K562 (cell line): Measurements from ENCODE around the gene CHPF. TPM values are rescaled to one million over a fixed set of nuclear protein-coding genes. Genes with fewer than 3 reads are reported as not detected.

Source experiments
- ARID4B ChIP-seq: sonication (generic); formaldehyde crosslinking; IDR thresholded peaks from 2 replicates; pipeline ENCODE4 v1.8.0; 2022; ENCODE audit warnings: mild to moderate bottlenecking, missing genetic modification reagents
- ATF6 ChIP-seq: sonication (generic); formaldehyde crosslinking; IDR thresholded peaks from 2 replicates; pipeline ENCODE4 v1.4.0; 2020; ENCODE audit warnings: mild to moderate bottlenecking, missing genetic modification reagents
- CC2D1A ChIP-seq: fragments of 450-650 bp; IDR thresholded peaks from 2 replicates; pipeline ENCODE4 v1.6.1; 2017; ENCODE audit warnings: mild to moderate bottlenecking
- E2F6 ChIP-seq, 2 experiments: IDR thresholded peaks; 2 replicates each; pipeline ENCODE4 v1.6.1; 2011; ENCODE audit warnings: borderline replicate concordance in 1 of 2, control low read depth in 1 of 2, low read depth in 1 of 2, low read length in 1 of 2, mild to moderate bottlenecking in 1 of 2, mixed read lengths in 1 of 2, moderate library complexity in 1 of 2; ENCODE audit not compliant: insufficient read depth in 1 of 2, insufficient read length in 1 of 2, poor library complexity in 1 of 2, severe bottlenecking in 1 of 2; ENCODE audit errors: extremely low read depth in 1 of 2
- ETV1 ChIP-seq: fragments of 450-650 bp; conservative IDR thresholded peaks from 2 replicates; pipeline ENCODE4 v1.6.1; 2016; ENCODE audit warnings: missing genetic modification characterization, control low read depth, low read depth, missing compliant biosample characterization
- KDM2B ChIP-seq: fragments of 250-450 bp; sonication (Bioruptor Pico); IDR thresholded peaks from 2 replicates; pipeline ENCODE4 v1.8.0; 2021; ENCODE audit warnings: mild to moderate bottlenecking, moderate library complexity
- LEF1 ChIP-seq: fragments of 450-650 bp; IDR thresholded peaks from 2 replicates; pipeline ENCODE4 v1.6.1; 2016; ENCODE audit warnings: mild to moderate bottlenecking
- NCOA1 ChIP-seq: fragments of 450-650 bp; IDR thresholded peaks from 2 replicates; pipeline ENCODE4 v1.6.1; 2016; ENCODE audit warnings: low read depth
- PHF8 ChIP-seq: fragments of 200-600 bp; sonication (generic); IDR thresholded peaks from 2 replicates; pipeline ENCODE4 v1.6.1; 2012; ENCODE audit warnings: mixed run types, mild to moderate bottlenecking, inconsistent platforms, low read length, moderate library complexity, borderline replicate concordance
- POLR2A ChIP-seq: fragments of 450-650 bp; conservative IDR thresholded peaks from 2 replicates; pipeline ENCODE4 v1.6.1; 2016
- POLR2G ChIP-seq: fragments of 200-400 bp; formaldehyde crosslinking; IDR thresholded peaks from 2 replicates; pipeline ENCODE4 v1.6.1; 2017; ENCODE audit warnings: low read depth, mild to moderate bottlenecking, antibody characterized with exemption, low read length, moderate library complexity
- RBFOX2 ChIP-seq: fragments of 200-400 bp; formaldehyde crosslinking; IDR thresholded peaks from 2 replicates; pipeline ENCODE4 v1.6.1; 2017; ENCODE audit warnings: low read depth, mild to moderate bottlenecking, low read length, moderate library complexity
- SAP30 ChIP-seq: fragments of 200-600 bp; sonication (generic); IDR thresholded peaks from 2 replicates; pipeline ENCODE4 v1.6.1; 2012; ENCODE audit warnings: borderline replicate concordance, low read depth, mild to moderate bottlenecking, moderate library complexity, low read length, control low read depth, inconsistent platforms; ENCODE audit not compliant: insufficient read depth, poor library complexity, severe bottlenecking
- SMARCB1 ChIP-seq: IDR thresholded peaks from 2 replicates; pipeline ENCODE4 v1.6.1; 2011; ENCODE audit warnings: improper control_type of control experiment, low read depth; ENCODE audit not compliant: insufficient read length
- SUPT5H ChIP-seq: fragments of 450-650 bp; IDR thresholded peaks from 2 replicates; pipeline ENCODE4 v1.6.1; 2016
- UBTF ChIP-seq, 2 experiments: IDR thresholded peaks; 2 replicates each; pipeline ENCODE4 v1.6.1; 2012; ENCODE audit warnings: improper control_type of control experiment in 2 of 2, low read depth in 2 of 2, low read length in 2 of 2, borderline replicate concordance in 1 of 2
- ZNF507 ChIP-seq: conservative IDR thresholded peaks from 2 replicates; pipeline ENCODE4 v1.6.1; 2017; ENCODE audit warnings: missing genetic modification characterization, missing compliant biosample characterization
- polyA plus RNA-seq, 8 experiments: library from polyadenylated mRNA; depleted of rRNA in 4 of 8; stranded (reverse) in 5 of 8; unstranded in 3 of 8; fragments of >200 nt; fragmentation: Nextera tagmentation in 2 of 8; fragmentation: Illumina TruSeq in 1 of 8; extraction: Ambion mirVana in 2 of 8; extraction: Trizol in 1 of 8; gene quantifications; 2 replicates each; pipeline versions ENCODE4 v1.2.1 to v1.2.3, GENCODE V29; 2011 to 2014; ENCODE audit warnings: inconsistent platforms in 1 of 8, missing spikeins in 1 of 8
- total RNA-seq, 7 experiments: library from RNA; depleted of rRNA in 6 of 7; stranded (reverse); fragments of >200 nt in 6 of 7; fragmentation: Illumina TruSeq in 2 of 7; extraction: Trizol in 2 of 7; gene quantifications; 2 replicates each; pipeline versions ENCODE4 v1.2.1 to v1.2.3, GENCODE V29; 2011 to 2021; ENCODE audit warnings: low replicate concordance in 1 of 7

The CHPF gene
- total and polyA plus RNA-seq, 9 of the 15 experiments (the other 6 are each of a cell fraction or from before 2014, with no cell fraction given) = 0.15 to 57.2 (median 7.9) TPM

- TF ChIP-seq ATF6 (CRISPR knock-in tag) = 0 out of 2 replicates have a peak, but pooled peaks have one; percentile 74
- TF ChIP-seq SAP30 = peak; percentile 39
- TF ChIP-seq E2F6 (IDR thresholded peaks at IDR 0.05; ENCODE audit: borderline replicate concordance in 1 of 2, extremely low read depth in 1 of 2, insufficient read depth in 1 of 2, insufficient read length in 1 of 2, low read depth in 1 of 2, low read length in 1 of 2, poor library complexity in 1 of 2, severe bottlenecking in 1 of 2) = peak in 1 of 2 experiments; percentile 53
- TF ChIP-seq SUPT5H = 0 out of 2 replicates have a peak, but pooled peaks have one; percentile 16
- 0 out of 2 replicates have a peak, but pooled peaks have one; percentile 45 for TF ChIP-seq POLR2A
- no peak for TF ChIP-seq SMARCB1
- no peak for TF ChIP-seq KDM2B (CRISPR knock-in tag)
- TF ChIP-seq ARID4B (CRISPR knock-in tag) = no peak
- TF ChIP-seq POLR2G = peak; percentile 84
- TF ChIP-seq LEF1 = no peak
- 0 out of 2 replicates have a peak, but pooled peaks have one; percentile 12 for TF ChIP-seq NCOA1
- TF ChIP-seq UBTF (IDR thresholded peaks at IDR 0.05; ENCODE audit: borderline replicate concordance in 1 of 2, low read depth in 2 of 2, low read length in 2 of 2) = peak; percentile 76 to 79; a peak in 1 of 4 replicates
- TF ChIP-seq ZNF507 = no peak
- peak; percentile 68 for TF ChIP-seq ETV1
- peak; percentile 84 for TF ChIP-seq RBFOX2
- no peak for TF ChIP-seq CC2D1A
- peak; percentile 57; the same call in 1 of the 2 replicates for TF ChIP-seq PHF8
Measured at GRCh38 chr2:219542931-219543595, 546 bp downstream of the CHPF start (continued).
